IMR-90 (cell line): ENCODE results near the gene ZNF318.

Source experiments
- BHLHE40 ChIP-seq: fragments of 150-350 bp; IDR thresholded peaks from 2 replicates; pipeline ENCODE4 v1.6.1; 2016; ENCODE audit warnings: mild to moderate bottlenecking, low read depth, low read length
- CEBPB ChIP-seq: IDR thresholded peaks from 2 replicates; pipeline ENCODE4 v1.6.1; 2012; ENCODE audit warnings: low read depth, low read length, improper control_type of control experiment
- CTCF ChIP-seq: conservative IDR thresholded peaks from 2 replicates; pipeline ENCODE4 v1.5.1; 2012; ENCODE audit warnings: mild to moderate bottlenecking, low read depth, low read length, improper control_type of control experiment
- ELK1 ChIP-seq: fragments of 150-350 bp; IDR thresholded peaks from 2 replicates; pipeline ENCODE4 v1.6.1; 2016; ENCODE audit warnings: low read depth, mild to moderate bottlenecking, low read length, moderate library complexity, borderline replicate concordance
- FOS ChIP-seq: fragments of 150-350 bp; IDR thresholded peaks from 2 replicates; pipeline ENCODE4 v1.6.1; 2016; ENCODE audit warnings: low read depth, low read length
- MAFK ChIP-seq: IDR thresholded peaks from 2 replicates; pipeline ENCODE4 v1.6.1; 2012; ENCODE audit warnings: low read depth, low read length, improper control_type of control experiment
- MAZ ChIP-seq: IDR thresholded peaks from 2 replicates; pipeline ENCODE4 v1.6.1; 2012; ENCODE audit warnings: low read depth, mild to moderate bottlenecking, low read length, improper control_type of control experiment, moderate library complexity, borderline replicate concordance
- MXI1 ChIP-seq: IDR thresholded peaks from 2 replicates; pipeline ENCODE4 v1.6.1; 2012; ENCODE audit warnings: low read depth, mild to moderate bottlenecking, low read length, moderate library complexity, borderline replicate concordance
- NFE2L2 ChIP-seq: fragments of 150-350 bp; IDR thresholded peaks from 2 replicates; pipeline ENCODE4 v1.6.1; 2016; ENCODE audit warnings: low read depth, mild to moderate bottlenecking, low read length
- POLR2A ChIP-seq: IDR thresholded peaks from 2 replicates; pipeline ENCODE4 v1.6.1; 2012; ENCODE audit warnings: mild to moderate bottlenecking, low read depth, low read length
- RAD21 ChIP-seq: IDR thresholded peaks from 2 replicates; pipeline ENCODE4 v1.6.1; 2012; ENCODE audit warnings: low read length, improper control_type of control experiment
- RFX5 ChIP-seq: IDR thresholded peaks from 2 replicates; pipeline ENCODE4 v1.8.0; 2012; ENCODE audit warnings: low read depth, mild to moderate bottlenecking, low read length, moderate library complexity
- SMC3 ChIP-seq: fragments of 150-350 bp; IDR thresholded peaks from 2 replicates; pipeline ENCODE4 v1.6.1; 2016; ENCODE audit warnings: low read depth, mild to moderate bottlenecking, antibody characterized with exemption, low read length, moderate library complexity
- USF2 ChIP-seq: fragments of 150-350 bp; IDR thresholded peaks from 2 replicates; pipeline ENCODE4 v1.6.1; 2017; ENCODE audit warnings: mild to moderate bottlenecking, antibody characterized with exemption, low read length, low read depth

DNA sequence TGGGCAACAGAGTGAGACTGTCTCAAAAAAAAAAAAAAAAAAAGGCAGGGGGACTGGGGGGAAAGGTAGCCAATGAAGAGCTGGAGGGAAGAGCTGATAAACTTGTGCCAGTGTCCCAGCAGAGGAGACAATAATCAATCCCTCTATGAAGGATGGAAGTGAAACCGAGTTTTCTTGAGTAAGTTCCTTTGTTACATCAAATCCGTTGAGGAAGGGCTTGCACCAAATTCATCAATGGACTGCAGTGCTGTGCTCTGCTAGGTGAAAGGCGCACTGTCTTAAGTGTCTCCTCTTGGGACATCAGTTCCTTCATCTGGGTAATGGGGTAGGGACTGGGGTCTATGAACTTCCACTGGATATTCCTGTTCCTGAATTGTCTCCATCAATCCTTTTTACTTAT is 57.8 kb downstream of the ZNF318 start:
- TF ChIP-seq MAZ (no peak), POLR2A (no peak), CTCF (no peak), RFX5 (no peak), MAFK (no peak), FOS (no peak), USF2 (no peak), SMC3 (no peak), BHLHE40 (no peak), CEBPB (no peak), RAD21 (no peak), NFE2L2 (no peak), ELK1 (no peak), MXI1 (no peak)
